GM12875 (cell line): Measurements from ENCODE around the gene CHCHD4.

Source experiments
- H3K4me3 ChIP-seq: one replicate; pipeline ENCODE4 v1.5.1; 2011; ENCODE audit warnings: low read depth, low read length, control low read depth
- TF ChIP-seq, protein P1 (sequence below): IDR thresholded peaks from 2 replicates; pipeline ENCODE4 v1.5.1; 2011; ENCODE audit warnings: low read depth, mild to moderate bottlenecking, control low read depth, inconsistent platforms, low read length, moderate library complexity, borderline replicate concordance; ENCODE audit not compliant: insufficient read depth

CHCHD4 gene

GRCh38 chr3:14145236-14145635 is 20.6 kb upstream of the CHCHD4 start:
- TF ChIP-seq, protein P1, sequence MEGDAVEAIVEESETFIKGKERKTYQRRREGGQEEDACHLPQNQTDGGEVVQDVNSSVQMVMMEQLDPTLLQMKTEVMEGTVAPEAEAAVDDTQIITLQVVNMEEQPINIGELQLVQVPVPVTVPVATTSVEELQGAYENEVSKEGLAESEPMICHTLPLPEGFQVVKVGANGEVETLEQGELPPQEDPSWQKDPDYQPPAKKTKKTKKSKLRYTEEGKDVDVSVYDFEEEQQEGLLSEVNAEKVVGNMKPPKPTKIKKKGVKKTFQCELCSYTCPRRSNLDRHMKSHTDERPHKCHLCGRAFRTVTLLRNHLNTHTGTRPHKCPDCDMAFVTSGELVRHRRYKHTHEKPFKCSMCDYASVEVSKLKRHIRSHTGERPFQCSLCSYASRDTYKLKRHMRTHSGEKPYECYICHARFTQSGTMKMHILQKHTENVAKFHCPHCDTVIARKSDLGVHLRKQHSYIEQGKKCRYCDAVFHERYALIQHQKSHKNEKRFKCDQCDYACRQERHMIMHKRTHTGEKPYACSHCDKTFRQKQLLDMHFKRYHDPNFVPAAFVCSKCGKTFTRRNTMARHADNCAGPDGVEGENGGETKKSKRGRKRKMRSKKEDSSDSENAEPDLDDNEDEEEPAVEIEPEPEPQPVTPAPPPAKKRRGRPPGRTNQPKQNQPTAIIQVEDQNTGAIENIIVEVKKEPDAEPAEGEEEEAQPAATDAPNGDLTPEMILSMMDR = no peak
- no peak overlapping the region for H3K4me3 ChIP-seq

- TF ChIP-seq, protein P1 = no peak
- H3K4me3 ChIP-seq = no peak overlapping the region
Observed at GRCh38 chr3:14144423-14145075, 19.9 kb upstream of the CHCHD4 start.

DNA sequence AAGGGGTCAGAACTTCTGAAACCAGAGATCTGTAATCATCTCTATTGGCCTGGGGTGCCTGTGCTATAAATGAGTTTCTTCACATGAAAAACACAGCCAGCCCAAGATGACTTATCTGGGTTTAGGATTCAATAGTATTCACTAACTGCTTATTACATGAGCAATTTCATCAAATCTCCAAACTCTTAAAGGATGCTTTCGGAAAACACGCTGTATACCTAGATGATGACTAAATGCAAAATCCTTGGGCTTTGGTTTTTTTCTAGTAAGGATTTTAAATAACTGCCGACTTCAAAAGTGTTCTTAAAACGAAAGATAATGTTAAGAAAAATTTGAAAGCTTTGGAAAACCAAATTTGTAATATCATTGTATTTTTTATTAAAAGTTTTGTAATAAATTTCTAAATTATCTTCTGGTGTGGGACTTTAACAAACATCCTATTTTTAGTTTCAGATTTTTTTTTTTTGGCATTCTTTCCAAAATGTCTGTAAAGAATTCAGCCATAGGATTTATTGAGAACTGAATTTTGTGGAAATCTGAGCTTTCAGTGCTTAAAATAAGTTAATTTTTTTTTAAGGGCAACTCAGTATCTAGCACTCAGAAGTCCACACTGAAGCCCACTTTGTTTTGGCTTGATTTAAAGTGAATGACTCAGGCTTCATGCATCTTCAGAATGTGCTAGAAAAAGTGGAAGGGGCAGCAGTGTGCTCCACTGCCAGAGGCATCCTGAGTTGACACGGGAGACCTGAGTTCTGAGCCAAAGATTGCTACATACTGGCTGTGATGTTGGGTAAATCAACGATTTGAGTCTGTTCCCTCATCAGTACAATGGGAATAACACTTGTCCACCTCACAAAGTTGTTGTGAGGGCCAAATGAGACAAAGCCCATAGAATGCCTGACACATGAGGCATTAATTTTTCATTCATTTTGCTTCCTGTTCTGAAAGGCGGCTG is 18.9 kb upstream of the CHCHD4 start:
- no peak overlapping the region for H3K4me3 ChIP-seq
- TF ChIP-seq, protein P1 = no peak

DNA sequence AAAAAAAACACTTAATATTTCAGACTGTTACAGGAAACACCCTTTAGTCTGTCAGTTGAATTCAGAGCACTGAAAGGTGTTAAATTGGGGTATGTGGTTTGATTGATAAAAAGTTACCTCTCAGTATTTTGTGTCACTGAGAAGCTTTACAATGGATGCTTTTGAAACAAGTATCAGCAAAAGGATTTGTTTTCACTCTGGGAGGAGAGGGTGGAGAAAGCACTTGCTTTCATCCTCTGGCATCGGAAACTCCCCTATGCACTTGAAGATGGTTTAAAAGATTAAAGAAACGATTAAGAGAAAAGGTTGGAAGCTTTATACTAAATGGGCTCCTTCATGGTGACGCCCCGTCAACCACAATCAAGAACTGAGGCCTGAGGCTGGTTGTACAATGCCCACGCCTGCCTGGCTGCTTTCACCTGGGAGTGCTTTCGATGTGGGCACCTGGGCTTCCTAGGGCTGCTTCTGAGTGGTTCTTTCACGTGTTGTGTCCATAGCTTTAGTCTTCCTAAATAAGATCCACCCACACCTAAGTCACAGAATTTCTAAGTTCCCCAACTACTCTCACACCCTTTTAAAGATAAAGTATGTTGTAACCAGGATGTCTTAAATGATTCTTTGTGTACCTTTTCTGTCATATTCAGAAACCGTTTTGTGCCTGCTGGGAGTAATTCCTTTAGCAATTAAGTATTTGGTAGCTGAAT is 18.0 kb upstream of the CHCHD4 start:
- H3K4me3 ChIP-seq = no peak overlapping the region
- TF ChIP-seq, protein P1 = no peak

DNA sequence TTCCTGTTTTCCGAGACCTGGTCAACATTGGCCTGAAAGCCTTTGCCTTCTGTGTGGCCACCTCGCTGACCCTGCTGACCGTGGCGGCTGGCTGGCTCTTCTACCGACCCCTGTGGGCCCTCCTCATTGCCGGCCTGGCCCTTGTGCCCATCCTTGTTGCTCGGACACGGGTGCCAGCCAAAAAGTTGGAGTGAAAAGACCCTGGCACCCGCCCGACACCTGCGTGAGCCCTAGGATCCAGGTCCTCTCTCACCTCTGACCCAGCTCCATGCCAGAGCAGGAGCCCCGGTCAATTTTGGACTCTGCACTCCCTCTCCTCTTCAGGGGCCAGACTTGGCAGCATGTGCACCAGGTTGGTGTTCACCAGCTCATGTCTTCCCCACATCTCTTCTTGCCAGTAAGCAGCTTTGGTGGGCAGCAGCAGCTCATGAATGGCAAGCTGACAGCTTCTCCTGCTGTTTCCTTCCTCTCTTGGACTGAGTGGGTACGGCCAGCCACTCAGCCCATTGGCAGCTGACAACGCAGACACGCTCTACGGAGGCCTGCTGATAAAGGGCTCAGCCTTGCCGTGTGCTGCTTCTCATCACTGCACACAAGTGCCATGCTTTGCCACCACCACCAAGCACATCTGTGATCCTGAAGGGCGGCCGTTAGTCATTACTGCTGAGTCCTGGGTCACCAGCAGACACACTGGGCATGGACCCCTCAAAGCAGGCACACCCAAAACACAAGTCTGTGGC is 17.1 kb upstream of the CHCHD4 start:
- TF ChIP-seq, protein P1 = no peak
- no peak overlapping the region for H3K4me3 ChIP-seq

- no peak overlapping the region for H3K4me3 ChIP-seq
- TF ChIP-seq, protein P1 = no peak
Observed at GRCh38 chr3:14141144-14141543, 16.5 kb upstream of the CHCHD4 start.
